IgD-negative memory B cell (primary cell): ENCODE results near the gene BRME1. TPM values are rescaled to one million over a fixed set of nuclear protein-coding genes. Genes with fewer than 3 reads are reported as not detected.

Experiments
- H3K27ac Mint-ChIP-seq, 3 donors: one replicate each; pipeline ENCODE4 v1.8.0; 2020 to 2022; ENCODE audit warnings: mild to moderate bottlenecking in 3 of 3, mixed read lengths in 3 of 3, moderate library complexity in 1 of 3
- H3K27me3 Mint-ChIP-seq: one replicate; pipeline ENCODE4 v1.8.0; 2021; ENCODE audit warnings: mixed read lengths
- H3K36me3 Mint-ChIP-seq: one replicate; pipeline ENCODE4 v1.8.0; 2020; ENCODE audit warnings: mild to moderate bottlenecking, mixed read lengths
- H3K4me1 Mint-ChIP-seq, 3 donors: one replicate each; pipeline ENCODE4 v1.8.0; 2020 to 2022; ENCODE audit warnings: mixed read lengths in 3 of 3, mild to moderate bottlenecking in 1 of 3
- H3K4me3 Mint-ChIP-seq, 4 donors: one replicate each; pipeline ENCODE4 v1.8.0; 2020 to 2022; ENCODE audit warnings: mild to moderate bottlenecking in 4 of 4, mixed read lengths in 4 of 4, moderate library complexity in 3 of 4
- H3K9me3 Mint-ChIP-seq, 3 donors: one replicate each; pipeline ENCODE4 v1.8.0; 2020 to 2021; ENCODE audit warnings: mixed read lengths in 3 of 3, mild to moderate bottlenecking in 1 of 3
- polyA plus RNA-seq: library from polyadenylated mRNA; unstranded; fragments of 300-500 nt; fragmentation: Illumina TruSeq; gene quantifications from one replicate; pipeline ENCODE4 v1.2.3, GENCODE V29; 2021

BRME1 gene
- polyA plus RNA-seq, 1 donor from 2014 or later, result not detected

DNA sequence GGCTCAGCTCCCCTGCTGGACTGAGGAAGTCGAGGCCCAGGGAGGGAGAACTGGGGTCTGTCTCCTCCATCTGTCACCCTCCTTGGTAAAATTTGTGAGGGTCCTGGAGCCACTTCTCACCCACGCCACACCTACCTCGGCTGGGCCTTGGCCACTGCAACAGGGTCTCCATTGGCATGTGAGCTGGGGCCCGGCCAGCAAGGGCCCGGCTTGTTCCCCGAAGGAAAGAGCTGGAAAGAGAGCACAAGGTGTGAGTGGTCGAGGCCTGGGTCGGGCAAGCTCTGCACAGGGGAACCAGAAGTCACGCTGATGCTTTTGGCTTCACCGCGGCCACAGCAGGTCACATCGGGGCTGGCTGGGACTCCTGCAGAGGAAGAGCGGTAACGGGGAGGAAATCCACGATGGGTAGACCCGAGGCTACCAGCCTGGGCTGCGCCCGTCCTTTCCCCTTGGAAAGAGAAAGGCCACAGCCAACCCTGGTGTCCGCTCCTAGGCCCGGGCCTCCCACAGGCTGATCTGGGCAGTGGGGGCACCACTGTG is 20.0 kb downstream of the BRME1 start:
- peaks cover 8 to 14% (median 10%) of the 10 kb centered on the region in 3 donors for H3K4me1 Mint-ChIP-seq
- H3K9me3 Mint-ChIP-seq, result no peaks in the 10 kb centered on the region
- no peaks in the 10 kb centered on the region for H3K36me3 Mint-ChIP-seq
- H3K27me3 Mint-ChIP-seq, result peaks cover 3% of the 10 kb centered on the region
- H3K4me3 Mint-ChIP-seq, result peak overlapping the region in 1 of 4 donors; percentile 60
- H3K27ac Mint-ChIP-seq, result no peak overlapping the region

DNA sequence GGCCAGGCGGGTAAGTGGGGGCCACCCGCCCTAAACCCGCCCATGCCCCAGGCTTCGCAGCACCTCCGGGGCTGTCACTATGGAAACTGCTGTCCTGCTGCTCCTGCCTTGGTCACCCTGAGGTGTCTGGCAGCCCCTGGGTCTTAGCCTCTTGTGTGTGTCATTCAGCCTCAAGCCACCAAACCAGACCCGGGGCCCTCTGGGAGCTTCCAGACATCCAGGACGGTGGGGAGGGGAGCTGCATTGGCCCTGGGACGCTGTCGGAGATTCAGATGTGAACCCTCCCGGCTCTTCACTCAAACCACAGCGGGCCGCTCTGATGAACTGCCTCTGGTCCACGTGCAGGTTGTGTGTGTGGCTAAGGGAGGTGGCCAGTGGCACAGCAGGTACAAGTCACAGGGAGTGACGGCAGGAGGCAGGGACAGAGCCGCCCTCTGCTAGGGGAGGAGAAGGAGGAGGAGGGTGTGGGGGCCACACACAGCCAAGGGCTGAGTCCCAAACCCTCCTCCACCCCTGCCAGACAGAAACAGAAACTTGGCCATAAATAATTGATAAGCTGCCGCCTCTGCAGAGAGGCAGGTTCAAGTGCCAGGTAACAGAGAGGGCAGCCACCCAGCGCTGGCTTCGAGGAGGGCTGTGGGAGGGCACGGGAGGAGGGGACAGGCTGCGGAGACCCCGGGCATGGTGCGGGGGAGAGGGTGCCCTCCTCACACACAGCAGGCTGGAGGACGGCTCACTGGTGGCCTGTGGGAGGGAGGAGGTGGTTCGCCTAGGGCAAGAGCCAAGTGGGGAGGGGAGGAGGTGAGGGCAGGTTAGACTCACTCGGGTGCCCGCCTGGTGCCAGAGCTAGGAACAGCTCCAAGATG is 21.0 kb downstream of the BRME1 start:
- peaks cover 12 to 18% (median 13%) of the 10 kb centered on the region in 3 donors for H3K4me1 Mint-ChIP-seq
- H3K36me3 Mint-ChIP-seq, result no peaks in the 10 kb centered on the region
- H3K27me3 Mint-ChIP-seq, result peaks cover 3% of the 10 kb centered on the region
- no peak overlapping the region for H3K4me3 Mint-ChIP-seq
- no peaks in the 10 kb centered on the region for H3K9me3 Mint-ChIP-seq
- H3K27ac Mint-ChIP-seq, result no peak overlapping the region

DNA sequence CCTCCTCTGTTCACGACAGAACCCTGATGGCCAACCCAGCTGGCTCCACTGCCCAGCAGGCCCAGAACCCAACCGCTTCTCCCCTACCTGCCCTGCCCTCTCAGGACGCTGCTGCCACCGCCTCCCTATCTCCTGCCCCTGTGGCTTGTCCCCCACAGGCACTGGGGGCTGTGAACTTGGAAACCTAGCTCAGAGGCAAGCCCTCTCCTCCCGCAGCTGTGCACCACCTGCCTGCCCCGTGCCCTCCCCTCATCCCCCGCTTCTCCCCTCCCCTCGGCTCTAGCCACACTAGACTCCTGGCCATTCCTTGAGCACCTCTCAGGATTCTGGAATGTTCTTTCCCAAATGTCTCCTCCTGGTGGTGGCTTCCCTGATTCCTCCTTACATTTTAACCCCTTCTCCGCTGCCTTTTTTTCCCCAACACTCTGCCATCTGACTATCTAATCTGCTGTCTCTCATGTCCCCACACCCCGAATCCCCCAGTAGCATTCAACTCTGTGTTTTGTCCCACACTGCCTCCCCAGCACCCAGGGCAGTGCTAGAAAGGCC is 22.3 kb downstream of the BRME1 start:
- Mint-ChIP-seq H3K4me1 (peaks cover 13 to 18% (median 14%) of the 10 kb centered on the region in 3 donors), H3K4me3 (no peak overlapping the region)

DNA sequence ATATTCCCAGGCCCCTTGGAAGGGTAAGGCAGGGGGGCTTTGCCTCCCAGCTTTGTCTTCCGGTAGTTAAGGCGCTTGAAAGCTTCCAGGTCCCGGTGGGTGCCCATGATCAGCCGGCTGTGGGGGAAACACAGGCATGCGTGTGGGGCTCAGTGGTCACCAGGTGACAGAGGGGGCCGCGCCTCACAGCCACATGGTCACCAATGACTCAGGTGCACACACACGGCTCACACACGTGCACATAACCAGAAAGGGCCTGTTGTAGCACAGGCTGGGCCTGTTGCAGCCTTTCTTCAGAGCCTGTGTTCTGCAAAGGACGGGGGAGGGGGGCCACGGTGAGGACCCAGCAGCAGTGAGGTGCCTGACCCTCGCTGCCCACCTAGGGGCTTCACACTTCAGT is 23.1 kb downstream of the BRME1 start:
- H3K27me3 Mint-ChIP-seq, result peaks cover 3% of the 10 kb centered on the region
- H3K36me3 Mint-ChIP-seq, result no peaks in the 10 kb centered on the region
- H3K9me3 Mint-ChIP-seq, result no peaks in the 10 kb centered on the region
- no peak overlapping the region for H3K4me3 Mint-ChIP-seq
- no peak overlapping the region for H3K27ac Mint-ChIP-seq
- peaks cover 13 to 18% (median 14%) of the 10 kb centered on the region in 3 donors for H3K4me1 Mint-ChIP-seq

More for the DNA sequence above, 22.3 kb downstream of the BRME1 start:
- H3K27me3 Mint-ChIP-seq, result peaks cover 3% of the 10 kb centered on the region
- peak overlapping the region in 1 of 3 donors; percentile 64 for H3K27ac Mint-ChIP-seq
- H3K9me3 Mint-ChIP-seq, result no peaks in the 10 kb centered on the region
- no peaks in the 10 kb centered on the region for H3K36me3 Mint-ChIP-seq

DNA sequence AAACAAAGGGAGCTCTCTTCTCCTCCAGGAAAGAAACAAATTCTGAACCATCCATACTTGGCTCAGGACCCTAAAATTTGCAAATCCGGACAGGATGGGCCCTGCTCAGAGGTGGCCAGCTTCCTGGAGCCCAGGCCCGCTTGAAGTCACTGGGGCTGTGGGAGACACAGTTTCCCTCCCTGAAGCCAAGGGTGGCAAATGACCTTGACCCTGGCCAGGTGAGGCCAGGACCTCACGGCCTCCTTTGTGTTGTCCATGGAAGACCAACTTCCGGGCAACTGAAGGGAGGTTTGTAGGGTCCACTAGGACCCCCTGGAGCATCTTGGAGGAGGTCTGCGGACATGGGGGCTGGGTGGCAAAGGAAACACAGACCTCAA is 23.5 kb downstream of the BRME1 start:
- peak overlapping the region in 1 of 3 donors; percentile 80 for H3K27ac Mint-ChIP-seq
- H3K4me3 Mint-ChIP-seq, result peak overlapping the region in 3 of 4 donors; percentile 12 to 82 (median 63)
- peaks cover 13 to 18% (median 14%) of the 10 kb centered on the region in 3 donors for H3K4me1 Mint-ChIP-seq
- peaks cover 3% of the 10 kb centered on the region for H3K27me3 Mint-ChIP-seq
- no peaks in the 10 kb centered on the region for H3K9me3 Mint-ChIP-seq
- H3K36me3 Mint-ChIP-seq, result no peaks in the 10 kb centered on the region

DNA sequence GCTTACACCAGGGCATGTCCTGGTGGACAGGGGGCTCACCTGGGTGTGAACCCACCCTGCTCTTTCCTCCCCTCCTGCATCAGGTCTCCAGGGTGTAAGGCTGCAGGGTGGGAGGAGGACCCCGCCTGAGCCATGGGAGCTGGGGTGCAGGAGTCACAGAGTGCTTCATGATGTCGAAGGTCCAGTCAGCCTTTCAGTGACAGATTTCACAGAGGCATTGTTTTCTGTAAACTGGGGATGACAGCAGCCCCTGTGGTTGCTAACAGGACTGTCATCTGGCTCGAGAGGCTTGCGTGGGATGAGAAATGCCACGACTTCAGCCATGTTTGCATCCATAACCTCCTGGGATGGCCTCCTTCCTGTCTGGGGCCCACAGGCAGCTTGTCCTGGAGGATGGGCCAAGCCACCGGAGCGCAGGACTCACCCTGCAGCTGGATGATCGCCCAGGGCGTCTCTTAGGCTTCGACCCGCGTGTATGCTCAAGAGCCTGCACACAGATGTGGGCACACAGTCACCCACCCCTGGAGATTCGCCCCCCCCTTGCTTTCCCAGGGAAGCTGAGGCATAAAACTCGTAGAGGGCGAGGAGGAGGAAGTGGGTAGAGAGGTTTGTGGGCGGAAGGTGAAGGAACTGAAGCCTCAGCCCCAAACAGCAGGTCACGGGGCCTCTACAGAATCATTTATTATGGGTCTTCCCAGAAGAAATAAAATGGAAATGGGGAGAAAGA is 24.1 kb downstream of the BRME1 start:
- H3K4me1 Mint-ChIP-seq, result peaks cover 13 to 18% (median 14%) of the 10 kb centered on the region in 3 donors

DNA sequence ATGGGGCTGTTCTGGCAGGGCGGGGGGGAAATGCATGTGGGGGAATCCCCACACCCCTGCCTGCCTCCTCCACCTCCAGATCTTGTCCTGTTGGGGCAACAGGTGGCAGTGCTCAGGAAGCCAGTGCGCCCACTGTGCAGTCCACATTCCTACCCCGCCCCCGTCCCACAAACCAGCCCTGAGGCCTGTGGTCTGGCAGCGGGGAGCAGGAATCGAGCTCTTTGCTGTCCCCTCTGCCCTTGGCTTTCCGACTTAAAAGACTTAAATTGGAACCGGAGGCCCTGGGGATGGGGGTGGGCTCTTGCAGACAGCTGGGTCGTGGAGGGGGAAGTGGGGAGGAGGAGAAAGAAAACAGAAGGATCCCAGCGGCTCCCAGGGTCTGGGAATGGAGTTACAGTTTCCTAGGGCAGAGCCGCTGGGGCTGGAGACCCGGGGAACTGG is 24.6 kb downstream of the BRME1 start:
- H3K27me3 Mint-ChIP-seq, result peaks cover 3% of the 10 kb centered on the region
- H3K27ac Mint-ChIP-seq, result peak overlapping the region in 1 of 3 donors; percentile 39
- peaks cover 13 to 18% (median 14%) of the 10 kb centered on the region in 3 donors for H3K4me1 Mint-ChIP-seq
- peak overlapping the region; percentile 12 to 82 (median 38) for H3K4me3 Mint-ChIP-seq
- no peaks in the 10 kb centered on the region for H3K36me3 Mint-ChIP-seq
- H3K9me3 Mint-ChIP-seq, result no peaks in the 10 kb centered on the region

More for the DNA sequence above, 24.1 kb downstream of the BRME1 start:
- Mint-ChIP-seq H3K36me3 (no peaks in the 10 kb centered on the region), H3K4me3 (peak overlapping the region; percentile 12 to 82 (median 46)), H3K27ac (peak overlapping the region; percentile 28 to 80 (median 39)), H3K27me3 (peaks cover 3% of the 10 kb centered on the region), H3K9me3 (no peaks in the 10 kb centered on the region)

DNA sequence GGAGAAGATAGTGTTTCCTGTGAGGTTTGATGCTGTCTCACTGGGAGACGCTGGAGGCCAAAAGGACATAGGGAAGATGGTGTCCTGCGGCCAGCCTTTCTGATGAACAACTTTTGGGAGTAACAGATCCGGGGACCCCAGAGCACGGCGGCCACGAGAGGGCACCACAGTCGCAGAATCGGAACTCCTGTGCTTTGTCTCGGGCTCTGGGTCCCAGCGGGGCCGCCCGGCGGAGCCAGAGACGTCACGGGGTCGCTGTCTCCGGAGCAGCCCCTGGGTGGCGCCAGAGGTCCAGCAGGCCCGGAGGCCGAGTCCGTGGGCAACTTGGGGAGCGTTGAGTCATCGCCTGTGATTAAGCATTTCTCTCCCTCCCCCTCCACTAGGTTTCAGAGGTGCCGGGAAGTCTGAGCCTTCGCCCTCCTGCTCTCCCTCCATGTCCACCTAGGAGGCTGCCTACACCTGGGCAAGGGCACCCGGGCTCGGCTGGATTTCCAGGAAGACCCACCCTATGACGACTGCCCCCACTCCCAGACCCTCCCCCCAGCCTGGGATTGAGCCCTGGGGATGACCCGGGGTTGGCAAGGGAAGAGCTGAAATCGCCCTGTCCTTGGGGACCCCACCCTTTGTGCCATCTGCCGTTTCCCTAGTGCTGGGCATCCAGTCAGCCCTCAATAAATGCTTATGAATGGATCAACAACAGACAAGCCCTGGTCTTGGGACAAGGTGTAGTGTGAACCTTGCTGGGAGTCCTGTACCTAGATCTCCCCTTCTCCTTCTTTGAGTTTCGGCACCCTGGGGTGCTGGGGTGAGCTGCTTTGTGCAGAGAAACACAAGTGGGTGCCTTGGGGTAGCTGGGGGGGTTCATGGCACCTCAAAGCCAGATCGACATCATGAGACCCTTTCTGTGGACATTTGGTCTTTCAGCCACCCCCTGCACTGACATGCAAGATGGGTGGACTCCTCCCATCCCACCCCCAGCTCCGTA is 25.6 kb downstream of the BRME1 start:
- peaks cover 13 to 18% (median 14%) of the 10 kb centered on the region in 3 donors for H3K4me1 Mint-ChIP-seq
- H3K9me3 Mint-ChIP-seq, result no peaks in the 10 kb centered on the region
- peak overlapping the region in 2 of 3 donors; percentile 29 to 92 for H3K27ac Mint-ChIP-seq
- no peaks in the 10 kb centered on the region for H3K36me3 Mint-ChIP-seq
- peak overlapping the region in 2 of 4 donors; percentile 54 to 56 for H3K4me3 Mint-ChIP-seq
- peaks cover 3% of the 10 kb centered on the region for H3K27me3 Mint-ChIP-seq

DNA sequence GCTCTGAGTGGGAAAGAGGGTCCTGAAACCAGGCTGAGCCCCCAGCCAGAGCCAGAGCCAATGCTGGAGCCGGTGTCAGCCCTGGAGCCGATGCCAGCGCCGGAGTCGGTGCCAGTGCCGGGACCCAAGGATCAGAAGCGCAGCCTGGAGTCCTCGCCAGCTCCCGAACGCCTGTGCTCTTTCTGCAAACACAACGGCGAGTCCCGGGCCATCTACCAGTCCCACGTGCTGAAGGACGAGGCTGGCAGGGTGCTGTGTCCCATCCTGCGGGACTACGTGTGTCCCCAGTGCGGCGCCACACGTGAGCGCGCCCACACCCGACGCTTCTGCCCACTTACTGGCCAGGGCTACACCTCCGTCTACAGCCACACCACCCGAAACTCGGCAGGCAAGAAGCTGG is 28.6 kb downstream of the BRME1 start:
- Mint-ChIP-seq H3K9me3 (no peaks in the 10 kb centered on the region), H3K27ac (no peak overlapping the region), H3K36me3 (no peaks in the 10 kb centered on the region), H3K27me3 (peaks cover 10% of the 10 kb centered on the region), H3K4me1 (peaks cover 16 to 18% (median 18%) of the 10 kb centered on the region in 3 donors), H3K4me3 (no peak overlapping the region)

DNA sequence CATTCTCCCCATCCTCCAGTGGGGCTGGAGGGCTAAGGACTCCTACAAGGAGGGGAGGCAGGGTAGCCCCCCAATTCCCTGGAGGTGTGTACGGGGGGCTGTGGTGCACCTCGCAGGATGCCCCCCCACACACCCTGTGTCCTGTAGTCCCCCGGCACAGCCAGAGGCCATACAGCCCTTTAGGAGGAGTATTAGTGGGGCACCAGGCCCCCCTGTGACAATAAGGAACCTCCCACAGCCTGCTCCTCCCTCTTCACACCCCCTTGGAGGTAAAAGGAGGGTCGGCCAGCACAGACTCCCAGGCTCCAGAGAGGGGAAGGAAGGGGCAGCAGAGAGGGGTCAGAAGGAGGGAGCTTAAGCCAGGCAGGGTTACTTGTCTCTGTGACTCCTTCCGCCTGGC is 29.1 kb downstream of the BRME1 start, which contains the start of gene NANOS3:
Gene NANOS3 (plus strand): TSS at position 301 of the 400 bp plus-strand sequence. CDS start 115 bp downstream, outside the sequence.
- Mint-ChIP-seq H3K27me3 (peaks cover 12% of the 10 kb centered on the region), H3K27ac (no peak within 1 kb of the TSS), H3K4me3 (no peak within 1 kb of the TSS), H3K36me3 (no peaks in the 10 kb centered on the region), H3K9me3 (no peaks in the 10 kb centered on the region), H3K4me1 (peaks cover 11 to 14% (median 13%) of the 10 kb centered on the region in 3 donors)

DNA sequence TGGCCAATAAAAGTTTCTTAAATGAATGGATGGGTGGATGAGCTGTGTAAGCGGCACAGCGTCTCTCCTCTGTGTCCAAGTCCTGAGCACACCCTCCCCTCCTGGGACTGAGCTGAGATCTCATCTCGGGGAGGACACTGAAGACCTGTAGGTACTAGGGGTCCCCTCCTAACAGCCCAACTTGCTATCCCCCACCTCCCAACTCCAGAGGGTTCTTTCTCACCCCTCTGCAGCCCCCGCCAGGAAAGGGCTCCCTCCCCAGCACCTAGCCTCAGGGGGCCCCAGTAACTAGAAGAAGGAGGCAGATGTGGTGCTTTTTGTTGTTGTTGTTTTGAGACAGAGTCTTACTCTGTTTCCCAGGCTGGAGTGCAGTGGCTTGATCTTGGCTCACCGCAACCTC is 30.1 kb downstream of the BRME1 start:
- Mint-ChIP-seq H3K9me3 (no peaks in the 10 kb centered on the region), H3K4me1 (peaks cover 3 to 10% (median 8%) of the 10 kb centered on the region in 3 donors), H3K4me3 (no peak overlapping the region), H3K36me3 (no peaks in the 10 kb centered on the region), H3K27ac (no peak overlapping the region), H3K27me3 (peaks cover 12% of the 10 kb centered on the region)

DNA sequence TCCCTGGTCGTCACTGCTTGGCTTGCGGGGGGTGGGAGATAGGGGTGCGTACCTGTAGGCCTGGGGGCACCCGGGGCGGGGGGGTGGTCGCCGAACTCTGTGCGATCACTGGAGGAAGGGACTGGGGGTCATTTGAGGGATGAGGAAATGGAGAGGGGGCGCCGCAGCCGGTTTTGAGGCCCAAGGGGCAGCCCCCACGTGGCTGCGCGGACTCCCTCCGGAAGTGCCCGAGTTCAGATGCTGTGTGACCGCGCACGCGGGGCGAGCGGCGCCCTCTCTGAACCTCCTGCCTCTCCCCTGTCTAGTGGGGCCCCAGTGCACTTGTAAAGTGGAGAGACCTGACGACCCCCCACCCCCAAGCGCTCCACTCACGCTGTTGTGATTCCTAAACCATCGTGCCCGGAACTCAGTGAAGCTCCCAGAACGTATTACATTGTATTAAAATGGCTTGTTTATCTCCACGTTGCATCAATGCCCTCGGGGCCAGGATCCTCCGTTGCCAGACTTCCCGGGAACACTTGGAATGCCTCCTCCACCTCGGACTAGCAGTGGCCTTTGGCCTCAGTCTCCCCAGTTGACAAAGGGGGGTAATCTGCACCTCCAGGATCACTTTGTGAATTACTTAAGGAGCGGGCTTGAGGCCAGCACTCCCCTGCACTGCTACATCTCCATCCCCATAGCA is 31.9 kb downstream of the BRME1 start:
- peak overlapping the region in 1 of 3 donors; percentile 73 for H3K27ac Mint-ChIP-seq

DNA sequence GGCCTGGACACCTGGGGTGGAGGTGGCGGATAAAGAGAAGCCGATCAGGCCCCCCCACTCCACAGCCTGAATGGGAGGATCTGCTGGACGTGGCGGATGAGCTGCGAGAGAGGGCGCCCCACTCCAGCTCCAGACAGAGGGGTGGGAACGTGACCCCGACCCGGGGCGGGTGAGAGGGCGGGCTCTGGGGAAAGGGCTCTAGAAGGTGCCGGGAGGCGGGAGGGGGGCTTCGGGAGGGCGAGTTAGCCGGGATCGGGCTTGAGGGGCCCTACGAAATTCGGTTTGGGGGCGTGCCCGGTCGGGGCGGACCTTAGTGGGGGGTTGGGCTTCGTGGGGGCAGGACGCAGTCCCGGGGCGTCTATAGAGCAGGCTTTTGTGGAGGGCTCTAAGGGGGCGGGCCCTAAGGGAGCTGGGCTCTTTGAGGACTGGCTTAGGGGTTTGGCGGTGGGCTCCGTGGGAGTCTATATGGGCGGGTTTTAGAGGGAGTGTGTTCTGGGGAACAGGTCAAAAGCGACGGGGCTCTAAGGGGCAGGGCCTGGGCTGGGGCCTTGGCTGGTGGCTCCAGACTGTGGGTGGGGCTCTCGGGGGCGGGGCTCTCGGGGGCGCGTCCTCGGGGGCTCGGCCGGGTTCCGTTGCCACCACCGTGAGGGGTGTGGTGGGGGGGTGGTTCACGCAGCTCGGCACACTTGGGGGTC is 33.1 kb downstream of the BRME1 start:
- Mint-ChIP-seq H3K4me1 (peaks cover 0 to 6% (median 5%) of the 10 kb centered on the region in 3 donors), H3K9me3 (no peaks in the 10 kb centered on the region), H3K27ac (no peak overlapping the region), H3K4me3 (peak overlapping the region; percentile 40 to 90 (median 74)), H3K27me3 (peaks cover 22% of the 10 kb centered on the region), H3K36me3 (no peaks in the 10 kb centered on the region)

More for the DNA sequence above, 31.9 kb downstream of the BRME1 start:
- peak overlapping the region in 2 of 4 donors; percentile 48 to 74 for H3K4me3 Mint-ChIP-seq
- no peaks in the 10 kb centered on the region for H3K9me3 Mint-ChIP-seq
- H3K4me1 Mint-ChIP-seq, result peaks cover 0 to 6% (median 5%) of the 10 kb centered on the region in 3 donors
- H3K27me3 Mint-ChIP-seq, result peaks cover 19% of the 10 kb centered on the region
- H3K36me3 Mint-ChIP-seq, result no peaks in the 10 kb centered on the region
